Measurements from ENCODE around the gene SRSF3.

SRSF3 gene

GRCh38 chr6:36631326-36632011 is 37.3 kb downstream of the SRSF3 start:
- TF ChIP-seq ZNF70 (CRISPR knock-in tag; IDR thresholded peaks at IDR 0.05) (no peak), ZFP30 (CRISPR knock-in tag; IDR thresholded peaks at IDR 0.05) (no peak), PPARA (CRISPR knock-in tag; IDR thresholded peaks at IDR 0.05; ENCODE audit: borderline replicate concordance) (no peak), POU6F1 (CRISPR knock-in tag; IDR thresholded peaks at IDR 0.05; ENCODE audit: borderline replicate concordance, low read depth) (no peak), CREB5 (CRISPR knock-in tag; IDR thresholded peaks at IDR 0.05; ENCODE audit: low read depth) (no peak), TSHZ2 (CRISPR knock-in tag; IDR thresholded peaks at IDR 0.05) (no peak), SNAI2 (CRISPR knock-in tag; IDR thresholded peaks at IDR 0.05) (no peak), CSDC2 (CRISPR knock-in tag; IDR thresholded peaks at IDR 0.05) (no peak), ISL1 (CRISPR knock-in tag; IDR thresholded peaks at IDR 0.05) (no peak), PATZ1 (CRISPR knock-in tag; IDR thresholded peaks at IDR 0.05; ENCODE audit: borderline replicate concordance) (no peak), CSRNP3 (CRISPR knock-in tag; IDR thresholded peaks at IDR 0.05) (no peak), BACH2 (CRISPR knock-in tag; IDR thresholded peaks at IDR 0.05; ENCODE audit: borderline replicate concordance) (no peak), GLIS3 (CRISPR knock-in tag; IDR thresholded peaks at IDR 0.05) (no peak), TOX (CRISPR knock-in tag; IDR thresholded peaks at IDR 0.05; ENCODE audit: borderline replicate concordance) (no peak), TCF4 (CRISPR knock-in tag; IDR thresholded peaks at IDR 0.05; ENCODE audit: borderline replicate concordance) (no peak)

GRCh38 chr6:36633370-36633769 is 39.2 kb downstream of the SRSF3 start:
- ATAC-seq = no peak
- TF ChIP-seq SNAI2 (CRISPR knock-in tag; IDR thresholded peaks at IDR 0.05) (no peak), ZNF8 (CRISPR knock-in tag; IDR thresholded peaks at IDR 0.05) (no peak), ISL1 (CRISPR knock-in tag; IDR thresholded peaks at IDR 0.05) (no peak), TSHZ2 (CRISPR knock-in tag; IDR thresholded peaks at IDR 0.05) (no peak), ARNTL (CRISPR knock-in tag; IDR thresholded peaks at IDR 0.05; ENCODE audit: borderline replicate concordance, low read depth) (no peak), CREB5 (CRISPR knock-in tag; IDR thresholded peaks at IDR 0.05; ENCODE audit: low read depth) (no peak)

More at GRCh38 chr6:36631326-36632011, 37.3 kb downstream of the SRSF3 start:
- ATAC-seq = no peak
